ENCODE data around the gene RTN4R. TPM values are rescaled to one million over a fixed set of nuclear protein-coding genes. Genes with fewer than 3 reads are reported as not detected.
"Not testable (repeated sequence)": the region's sequence is repeated elsewhere in the genome, so short reads cannot be mapped to it uniquely, and the experiment has no call there.

The RTN4R gene
- total and polyA plus RNA-seq, 9 donors: 0.48 to 8.2 (median 1.8) TPM; not detected in 1

DNA sequence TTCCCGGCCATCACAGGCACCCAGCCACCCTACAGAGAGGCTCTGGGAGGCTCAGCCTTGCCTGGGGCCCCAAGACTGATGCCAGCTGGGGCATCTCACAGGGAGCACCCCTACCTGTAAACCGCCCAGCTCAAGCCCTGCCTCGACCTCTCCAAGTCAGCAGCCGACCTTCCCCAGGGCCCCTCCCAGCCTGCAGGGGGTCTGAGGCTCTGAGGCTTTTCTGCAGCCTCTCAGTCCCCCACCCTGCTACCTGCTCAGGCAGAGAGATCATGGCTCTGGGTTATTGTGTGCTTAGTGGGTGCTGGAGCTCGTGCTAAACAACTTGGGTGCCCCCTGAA, 23.1 kb upstream of the RTN4R start:
- WGBS, 3 donors: 50 to 66% (median 56%) methylated on average over 5 of the region's 5 CpGs
- Histone ChIP-seq H3K4me1 (ENCODE audit: insufficient read depth) (no peaks in the 10 kb centered on the region), H3K4me3 (no peak overlapping the region), H3K9me3 (no peaks in the 10 kb centered on the region), H3K27me3 (no peaks in the 10 kb centered on the region), H3K27ac (no peak overlapping the region), H3K36me3 (no peaks in the 10 kb centered on the region)
- intact Hi-C loops (cut with DNase I): no loop called here
- TF ChIP-seq POLR2A (IDR thresholded peaks at IDR 0.05): no peak
- TF ChIP-seq, protein P1, sequence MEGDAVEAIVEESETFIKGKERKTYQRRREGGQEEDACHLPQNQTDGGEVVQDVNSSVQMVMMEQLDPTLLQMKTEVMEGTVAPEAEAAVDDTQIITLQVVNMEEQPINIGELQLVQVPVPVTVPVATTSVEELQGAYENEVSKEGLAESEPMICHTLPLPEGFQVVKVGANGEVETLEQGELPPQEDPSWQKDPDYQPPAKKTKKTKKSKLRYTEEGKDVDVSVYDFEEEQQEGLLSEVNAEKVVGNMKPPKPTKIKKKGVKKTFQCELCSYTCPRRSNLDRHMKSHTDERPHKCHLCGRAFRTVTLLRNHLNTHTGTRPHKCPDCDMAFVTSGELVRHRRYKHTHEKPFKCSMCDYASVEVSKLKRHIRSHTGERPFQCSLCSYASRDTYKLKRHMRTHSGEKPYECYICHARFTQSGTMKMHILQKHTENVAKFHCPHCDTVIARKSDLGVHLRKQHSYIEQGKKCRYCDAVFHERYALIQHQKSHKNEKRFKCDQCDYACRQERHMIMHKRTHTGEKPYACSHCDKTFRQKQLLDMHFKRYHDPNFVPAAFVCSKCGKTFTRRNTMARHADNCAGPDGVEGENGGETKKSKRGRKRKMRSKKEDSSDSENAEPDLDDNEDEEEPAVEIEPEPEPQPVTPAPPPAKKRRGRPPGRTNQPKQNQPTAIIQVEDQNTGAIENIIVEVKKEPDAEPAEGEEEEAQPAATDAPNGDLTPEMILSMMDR (IDR thresholded peaks at IDR 0.05): no peak
- DNase-seq: no peak

DNA sequence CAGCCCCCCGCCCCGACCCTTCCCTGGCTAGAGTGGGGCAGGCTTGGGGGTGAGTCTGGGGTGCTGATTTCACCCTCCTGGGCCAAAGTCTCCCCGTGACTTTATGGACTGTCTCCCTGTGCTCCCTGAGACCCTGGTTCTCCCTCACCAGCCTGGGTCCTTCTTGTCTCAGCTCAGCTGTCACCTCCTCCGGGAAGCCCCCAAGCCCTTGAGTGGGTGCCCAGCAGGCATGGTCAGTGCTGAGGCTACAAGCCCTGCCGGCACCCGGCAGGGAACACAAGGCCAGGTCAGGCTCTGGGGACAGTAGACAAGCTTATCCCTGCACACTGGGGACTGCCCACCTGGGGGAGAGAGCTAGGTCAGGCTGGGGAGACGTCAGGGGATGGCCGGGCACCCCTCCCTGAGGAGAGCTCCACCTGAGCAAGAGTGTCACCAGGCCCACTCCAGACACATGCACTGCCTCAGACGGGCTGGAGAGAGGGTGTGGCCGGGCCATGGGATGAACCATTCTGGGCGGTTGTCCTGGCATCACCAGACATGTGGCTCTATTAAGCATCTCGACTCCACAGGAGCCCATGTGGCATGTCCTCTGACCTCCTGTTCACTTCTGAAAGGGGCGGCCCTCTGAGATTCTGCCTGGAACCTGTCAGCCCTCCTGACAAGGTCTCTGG, 22.6 kb upstream of the RTN4R start:
- 72 to 85% (median 74%) methylated on average over 9 to 13 of the region's 13 CpGs for WGBS, 3 donors
- Histone ChIP-seq H3K36me3 (no peaks in the 10 kb centered on the region), H3K27me3 (no peaks in the 10 kb centered on the region), H3K9me3 (no peaks in the 10 kb centered on the region), H3K4me3 (no peak overlapping the region), H3K27ac (no peak overlapping the region), H3K4me1 (ENCODE audit: insufficient read depth) (no peaks in the 10 kb centered on the region)
- no peak for TF ChIP-seq EP300 (IDR thresholded peaks at IDR 0.05)
- intact Hi-C loops (cut with DNase I): no loop called here
- no peak for DNase-seq

DNA sequence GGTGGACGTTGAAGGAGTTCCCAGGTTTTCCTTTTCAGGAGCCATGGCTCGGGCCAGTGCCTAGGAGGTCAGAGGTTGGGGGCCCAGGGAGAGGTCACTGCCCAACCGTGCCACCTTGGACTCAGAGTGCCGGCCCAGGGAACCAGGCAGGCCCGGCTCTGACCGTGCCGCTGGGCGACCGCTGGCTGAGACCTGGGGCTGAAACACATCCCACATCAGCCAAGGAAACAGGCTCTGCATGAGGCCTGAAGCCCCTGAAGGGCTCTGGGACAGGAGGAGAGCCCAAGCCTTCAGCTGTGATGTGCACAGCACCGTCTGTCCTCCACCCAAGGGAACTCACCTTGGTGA, 21.9 kb upstream of the RTN4R start:
- Histone ChIP-seq H3K9me3 (no peaks in the 10 kb centered on the region), H3K27me3 (no peaks in the 10 kb centered on the region), H3K36me3 (no peaks in the 10 kb centered on the region), H3K4me3 (no peak overlapping the region), H3K27ac (no peak overlapping the region), H3K4me1 (ENCODE audit: insufficient read depth) (no peaks in the 10 kb centered on the region)
- intact Hi-C loops (cut with DNase I): no loop called here
- 75 to 84% (median 80%) methylated on average over 10 of the region's 10 CpGs for WGBS, 3 donors
- DNase-seq: no peak
- no peak for TF ChIP-seq EP300 (IDR thresholded peaks at IDR 0.05)
- TF ChIP-seq, protein P1 (IDR thresholded peaks at IDR 0.05): no peak
- TF ChIP-seq POLR2A (IDR thresholded peaks at IDR 0.05): no peak

DNA sequence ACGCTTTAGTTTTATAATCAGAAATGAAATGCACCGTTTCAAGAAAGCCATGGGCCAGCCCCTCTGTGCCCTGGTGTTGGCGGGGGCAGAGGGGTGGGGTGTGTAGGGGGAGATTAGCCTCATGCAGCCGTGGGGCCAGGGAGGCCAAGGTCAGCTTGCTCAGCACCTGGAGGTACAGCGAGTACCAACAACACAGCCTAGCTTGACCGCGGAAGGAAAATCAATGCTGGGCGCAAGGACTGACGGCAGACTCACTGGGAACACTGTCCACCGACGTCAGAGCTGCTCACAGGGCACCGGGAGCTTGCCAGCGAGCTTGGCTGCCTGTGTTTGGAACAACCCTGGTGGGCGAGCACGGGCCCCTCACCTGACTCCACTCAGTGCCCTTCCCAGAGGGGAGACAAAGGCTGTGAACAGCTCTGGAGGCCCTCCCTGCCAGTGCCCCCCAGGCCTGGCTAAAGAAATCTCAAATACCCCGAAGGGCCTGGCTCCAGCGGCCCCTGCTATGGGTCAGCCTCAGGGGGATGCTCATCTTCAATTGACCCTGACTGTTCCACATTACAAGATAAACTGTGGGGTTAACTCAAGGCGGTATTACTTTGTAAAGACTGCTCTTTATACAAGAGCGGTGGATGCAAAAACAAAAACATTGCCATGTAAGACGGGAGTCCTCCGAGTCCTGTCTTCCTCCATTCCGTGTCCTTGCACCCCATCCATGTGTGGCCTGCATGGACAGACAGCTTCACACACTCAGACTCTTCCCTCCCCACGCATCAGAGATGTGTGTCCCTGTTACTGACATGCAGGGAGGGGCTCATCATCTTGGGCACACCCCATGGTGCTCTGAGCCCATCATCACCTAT, 21.3 kb upstream of the RTN4R start:
- H3K9me3 ChIP-seq; H3K27me3 ChIP-seq; H3K27ac ChIP-seq; H3K4me1 ChIP-seq (ENCODE audit: insufficient read depth); H3K36me3 ChIP-seq; DNase-seq; intact Hi-C loops (cut with DNase I); H3K4me3 ChIP-seq: not testable (repeated sequence)
- WGBS, 3 donors: 55 to 68% (median 60%) methylated on average over 21 to 22 of the region's 23 CpGs

DNA sequence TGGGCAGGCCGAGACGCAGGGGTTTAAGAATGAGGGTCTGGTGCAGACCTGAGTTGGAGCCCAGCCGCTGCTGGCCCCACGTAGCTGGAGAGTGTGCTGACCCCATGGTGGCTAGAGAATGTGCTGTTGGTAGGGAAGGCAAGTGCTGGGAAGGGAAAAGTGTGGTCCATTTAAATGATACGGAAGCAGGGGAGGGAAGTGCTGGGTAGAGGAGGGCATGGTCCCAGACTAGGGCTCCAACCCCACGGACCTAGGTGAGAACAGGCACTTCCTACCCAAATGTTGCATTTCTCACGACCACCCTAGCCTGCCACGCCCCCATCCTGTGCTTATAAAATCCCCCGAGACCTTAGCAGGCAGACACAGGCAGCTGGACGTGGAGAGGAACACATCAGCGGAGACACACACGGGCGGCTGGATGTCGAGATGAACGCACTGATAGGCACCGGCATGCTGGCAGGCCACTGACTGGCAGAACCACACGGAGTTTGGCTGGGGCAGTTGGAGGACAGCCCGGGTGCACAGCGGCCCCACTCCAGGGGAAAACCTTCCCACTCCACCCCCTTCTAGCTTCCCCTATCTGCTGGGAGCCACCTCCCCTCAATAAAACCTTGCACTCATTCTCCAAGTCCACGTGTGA, 18.8 kb upstream of the RTN4R start:
- H3K27ac ChIP-seq; H3K36me3 ChIP-seq; H3K4me1 ChIP-seq (ENCODE audit: insufficient read depth); H3K4me3 ChIP-seq; H3K9me3 ChIP-seq; H3K27me3 ChIP-seq; DNase-seq: not testable (repeated sequence)
- WGBS, 3 donors: 48 to 62% (median 50%) methylated on average over 7 to 19 of the region's 20 CpGs
- intact Hi-C loops (cut with DNase I): loop anchor here in 1 of 4 donors (1.0 kb wide), 1 partner anchor 130 kb away; no protein-coding TSS in a partner anchor

DNA sequence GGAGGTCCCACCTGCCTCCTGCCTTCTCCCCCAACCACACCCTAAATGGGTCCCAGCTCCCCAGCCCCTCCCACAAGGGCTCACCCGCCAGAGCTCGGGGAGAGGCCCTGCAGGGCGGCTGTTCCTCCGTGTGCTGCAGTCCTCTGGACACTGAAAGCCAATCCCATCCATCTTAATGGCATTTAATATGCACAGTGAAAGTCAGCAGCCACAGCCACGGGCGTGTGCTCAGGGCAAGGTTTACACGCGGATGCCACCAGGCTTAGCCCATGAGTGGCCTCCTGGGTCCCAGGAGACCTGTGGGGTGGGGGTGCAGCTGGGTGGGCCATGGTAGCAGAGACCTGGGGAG, 18.2 kb upstream of the RTN4R start:
- H3K27ac ChIP-seq; H3K36me3 ChIP-seq; H3K9me3 ChIP-seq; H3K4me1 ChIP-seq (ENCODE audit: insufficient read depth); H3K27me3 ChIP-seq; DNase-seq; H3K4me3 ChIP-seq: not testable (repeated sequence)
- intact Hi-C loops (cut with DNase I): loop anchor here in 1 of 4 donors (1.0 kb wide), 1 partner anchor 129 kb away; no protein-coding TSS in a partner anchor
- WGBS, 3 donors: 13 to 33% (median 20%) methylated on average over 7 to 8 of the region's 8 CpGs

All from ovary (tissue), 9 donors.